Left lobe of liver (tissue), 2 donors: ENCODE data around the gene UTS2R. TPM values are rescaled to one million over a fixed set of nuclear protein-coding genes. Genes with fewer than 3 reads are reported as not detected.

Experiments
- ATAC-seq: fragments of 200-7000 bp; cut with Tn5 transposase; one replicate; pipeline ENCODE4 v1.9.1; 2020; ENCODE audit warnings: mild to moderate bottlenecking, moderate library complexity
- DNase-seq: peaks from one replicate; pipeline ENCODE4 v3.0.0-alpha.2; 2020; ENCODE audit warnings: low spot score
- total RNA-seq: library from RNA; stranded (reverse); gene quantifications from one replicate; pipeline ENCODE4 v1.2.1, GENCODE V29; 2021
- donor health status: DM: no; HTN: no; CAD: no; lungs with moderate emphysema.
- donor health status: DM: no; HTN: yes; CAD: no.

The UTS2R gene
- total RNA-seq, 1 donor from 2014 or later: not detected

DNA sequence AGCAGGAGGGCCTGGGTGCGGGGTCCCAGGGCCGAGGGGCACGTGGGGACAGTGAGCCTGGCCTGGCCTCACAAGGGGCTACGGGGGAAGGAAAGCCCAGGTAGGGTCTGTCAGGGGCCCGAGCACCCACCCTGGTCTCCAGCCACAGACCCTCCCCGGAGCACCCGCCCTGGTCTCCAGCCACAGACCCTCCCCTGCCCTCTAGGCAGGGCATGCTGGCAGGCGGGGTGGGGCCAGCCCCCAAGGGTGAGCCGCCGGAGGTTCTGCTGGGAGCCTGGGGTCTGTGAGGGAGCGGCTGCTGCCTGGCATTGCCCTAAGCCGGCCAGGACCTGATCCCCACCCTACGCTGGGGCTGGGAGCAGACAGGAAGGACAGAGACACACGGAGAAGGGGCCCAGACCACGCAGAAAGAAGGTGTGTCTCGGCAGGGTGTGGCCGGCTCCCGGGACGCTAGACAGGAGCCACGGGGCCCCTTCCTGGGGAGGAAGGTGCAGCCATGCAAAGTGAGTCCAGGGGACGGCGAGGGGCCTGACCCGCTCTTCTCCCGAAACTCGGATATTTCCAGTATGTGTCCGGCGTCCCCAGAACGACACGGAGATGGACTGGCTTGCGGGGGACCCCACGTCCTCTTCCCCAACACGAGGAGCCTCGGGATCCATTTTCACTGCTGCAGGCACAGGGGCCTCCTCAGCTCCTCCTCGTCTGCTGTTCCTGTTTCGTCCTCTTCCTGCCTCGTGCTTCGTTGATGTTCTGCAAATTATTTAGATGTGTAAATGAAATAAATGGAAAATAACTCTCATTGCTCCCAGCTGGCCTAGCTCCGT lies 15.5 kb downstream of the UTS2R start:
- ATAC-seq: no peak
- no peak for DNase-seq

- DNase-seq (no peak), ATAC-seq (no peak)
Observed at GRCh38 chr17:82387705-82388106, 16.1 kb downstream of the UTS2R start.

GRCh38 chr17:82388223-82388921 lies 16.8 kb downstream of the UTS2R start:
- ATAC-seq: peak; percentile 57
- peak; percentile 78 for DNase-seq

DNA sequence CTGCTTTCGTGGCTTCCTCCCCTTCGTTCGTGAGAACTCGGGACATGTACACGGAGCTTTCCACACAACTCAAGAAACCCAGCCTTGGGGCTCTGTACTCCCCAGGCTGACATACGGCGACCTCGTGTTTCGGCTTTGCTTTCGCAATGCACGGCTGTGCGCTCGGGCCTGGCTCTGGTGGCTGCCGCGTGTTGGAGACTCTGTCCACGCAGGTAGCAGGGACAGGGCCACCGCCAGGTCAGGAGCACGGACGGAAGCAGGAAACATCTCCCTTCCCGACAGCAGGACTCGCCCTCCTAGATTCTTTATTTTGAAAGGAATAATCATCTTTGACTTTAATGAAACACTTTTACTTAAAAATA lies 17.3 kb downstream of the UTS2R start:
- peak; percentile 41 for ATAC-seq
- DNase-seq: peak; percentile 71

GRCh38 chr17:82389379-82389778 lies 17.8 kb downstream of the UTS2R start:
- no peak for DNase-seq
- no peak for ATAC-seq

GRCh38 chr17:82390015-82390859 lies 18.7 kb downstream of the UTS2R start:
- no peak for DNase-seq

GRCh38 chr17:82390860-82391435 lies 19.4 kb downstream of the UTS2R start:
- ATAC-seq (no peak), DNase-seq (no peak)

More at GRCh38 chr17:82390015-82390859, 18.7 kb downstream of the UTS2R start:
- no peak for ATAC-seq

DNA sequence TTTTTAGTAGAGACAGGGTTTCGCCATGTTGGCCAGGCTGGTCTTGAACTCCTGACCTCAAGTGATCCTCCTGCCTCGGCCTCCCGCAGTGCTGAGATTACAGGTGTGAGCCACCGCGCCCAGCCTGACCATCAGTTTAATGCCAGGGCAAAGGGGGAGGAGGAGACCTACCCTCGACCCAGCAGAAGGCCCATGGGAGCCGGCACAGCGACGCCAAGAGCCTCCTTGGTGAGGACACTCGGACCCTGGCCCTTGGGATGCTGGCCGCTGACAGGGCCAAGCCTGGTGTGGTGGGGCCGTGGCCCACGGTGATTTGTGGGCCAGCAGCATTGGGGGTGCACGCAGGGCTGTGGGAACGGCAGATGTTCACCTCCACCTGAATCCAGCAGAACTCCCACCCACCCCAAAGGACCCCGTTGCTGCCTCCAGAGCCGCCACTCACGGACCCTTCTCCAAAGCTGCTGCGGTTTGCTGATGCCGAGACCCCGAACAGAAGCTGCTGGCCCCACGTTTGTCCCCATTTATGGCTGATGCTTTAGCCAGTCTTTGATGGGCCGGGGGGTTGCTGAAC lies 20.0 kb downstream of the UTS2R start:
- ATAC-seq: no peak
- no peak for DNase-seq

DNA sequence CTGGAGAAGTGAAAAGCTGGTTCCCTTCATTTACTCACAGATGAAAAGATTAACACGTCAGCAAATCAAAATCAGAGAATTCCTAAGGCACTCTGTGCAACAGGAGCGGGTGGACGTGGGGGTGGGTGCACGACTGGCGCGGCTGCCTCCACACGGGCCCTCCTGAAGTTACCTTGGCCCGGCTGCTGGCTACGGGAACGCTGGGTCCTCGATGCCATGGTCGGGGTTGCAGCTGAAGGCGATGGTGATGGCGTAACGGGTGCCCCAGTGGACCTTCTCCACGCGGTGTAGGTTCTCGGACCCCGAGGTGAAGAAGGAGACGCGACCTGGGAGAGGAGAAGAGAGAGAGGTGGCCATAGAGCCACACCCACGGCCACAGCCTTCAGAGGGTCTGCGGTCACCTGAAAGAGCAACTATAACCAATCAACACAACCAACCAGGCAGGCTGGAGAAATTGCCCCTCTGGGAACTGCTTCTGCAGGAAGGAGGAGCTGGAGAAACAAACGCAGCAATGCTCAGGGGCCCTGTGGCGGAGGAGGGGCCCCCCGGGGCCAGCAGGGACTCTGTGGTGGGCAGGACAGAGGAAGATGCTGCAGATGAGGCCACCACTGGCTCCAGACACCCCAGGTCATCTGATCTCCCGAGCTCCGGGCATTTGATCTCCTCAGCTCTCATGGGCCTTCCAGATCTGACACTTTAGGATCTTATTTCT lies 20.8 kb downstream of the UTS2R start:
- DNase-seq: no peak
- no peak for ATAC-seq

- DNase-seq (no peak), ATAC-seq (no peak)
Observed at GRCh38 chr17:82392941-82393340, 21.4 kb downstream of the UTS2R start.

DNA sequence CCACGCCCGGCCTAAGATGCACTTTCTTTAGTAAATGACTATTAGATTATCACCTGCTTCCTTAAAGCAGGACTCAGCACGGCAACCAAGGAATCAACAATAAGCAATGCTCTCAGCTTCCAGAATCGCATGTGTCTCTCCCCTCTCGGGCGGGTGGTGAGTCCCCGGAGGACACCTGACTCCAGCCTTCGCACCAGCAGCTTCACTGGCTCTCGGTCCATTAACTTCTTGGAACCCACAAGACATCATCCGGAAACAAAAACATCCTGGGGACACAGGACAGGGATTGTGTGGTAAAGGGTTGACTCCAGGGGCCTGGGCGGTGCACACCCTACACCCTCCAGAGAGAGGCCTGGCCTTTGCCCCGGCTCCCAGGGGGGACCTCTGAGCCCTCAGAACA lies 22.7 kb downstream of the UTS2R start:
- DNase-seq: no peak
- ATAC-seq: no peak

- ATAC-seq (no peak), DNase-seq (no peak)
Observed at GRCh38 chr17:82396601-82397435, 25.3 kb downstream of the UTS2R start.

- no peak for ATAC-seq
Observed at GRCh38 chr17:82397449-82398335, 26.1 kb downstream of the UTS2R start.

GRCh38 chr17:82399041-82399441 lies 27.5 kb downstream of the UTS2R start:
- DNase-seq (no peak), ATAC-seq (no peak)

More at GRCh38 chr17:82397449-82398335, 26.1 kb downstream of the UTS2R start:
- DNase-seq: no peak

GRCh38 chr17:82399601-82400101 lies 28.1 kb downstream of the UTS2R start:
- DNase-seq (no peak), ATAC-seq (no peak)

DNA sequence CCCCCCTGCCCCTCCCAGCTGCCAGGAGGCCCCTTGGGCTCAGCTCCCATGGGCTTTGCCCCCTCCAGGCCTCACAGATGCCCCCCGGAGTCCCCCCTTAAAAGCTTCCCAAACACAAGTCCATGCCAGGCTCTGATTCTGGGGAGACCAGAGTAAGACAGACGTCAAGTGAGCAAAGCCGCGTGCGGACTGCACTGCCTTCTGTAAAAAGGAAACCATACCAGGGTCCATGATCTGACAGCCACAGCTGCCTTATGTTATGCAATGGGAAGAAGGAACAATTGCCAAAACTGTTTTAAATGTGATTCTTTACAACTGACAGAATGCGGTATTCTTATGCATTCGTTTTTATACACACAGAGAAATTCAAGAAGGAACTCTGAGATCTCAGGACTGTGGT lies 28.6 kb downstream of the UTS2R start:
- ATAC-seq (no peak), DNase-seq (no peak)

DNA sequence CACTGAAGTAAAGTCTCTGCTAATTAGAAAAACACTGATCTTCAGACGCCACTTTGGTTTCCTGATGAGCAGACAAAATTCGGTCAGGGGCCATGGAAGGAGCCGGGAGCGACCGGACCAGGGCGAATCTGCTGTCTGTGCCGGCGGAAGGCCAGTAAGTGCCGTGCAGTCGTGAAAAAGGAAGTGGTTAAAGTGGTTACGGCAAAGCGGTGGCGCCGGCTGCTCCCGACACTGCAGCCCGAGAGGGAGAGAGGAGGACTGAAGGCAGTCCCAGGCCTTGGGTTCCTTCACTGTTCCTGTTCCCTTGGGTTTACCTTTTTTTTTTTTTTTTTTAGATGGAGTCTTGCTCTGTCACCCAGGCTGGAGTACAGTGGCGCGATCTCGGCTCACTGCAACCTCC lies 29.3 kb downstream of the UTS2R start:
- DNase-seq (no peak), ATAC-seq (peak; percentile 47)

- no peak for DNase-seq
- ATAC-seq: peak; percentile 85
Observed at GRCh38 chr17:82402865-82403264, 31.3 kb downstream of the UTS2R start.
